Body of pancreas (tissue), 4 donors: ENCODE measurements around the gene PLCD3. TPM values are rescaled to one million over a fixed set of nuclear protein-coding genes. Genes with fewer than 3 reads are reported as not detected.

Source experiments
- ATAC-seq: fragments of 150-250 bp; one replicate; pipeline ENCODE4 v1.9.1; 2016
- DNase-seq, 4 donors: peaks; one replicate each; pipeline ENCODE4 v3.0.0-alpha.2; 2019
- H3K27ac ChIP-seq, 4 donors: fragments of 200-600 bp; sonication (generic); 1 replicate in 3 of 4; 2 replicates in 1 of 4; pipeline versions ENCODE4 v1.5.1 to v1.6.1; 2016 to 2019; ENCODE audit warnings: mild to moderate bottlenecking in 1 of 4, mixed read lengths in 1 of 4, moderate library complexity in 1 of 4
- H3K27me3 ChIP-seq, 2 donors: fragments of 200-600 bp; sonication (generic); one replicate each; pipeline ENCODE4 v1.6.0; 2016; ENCODE audit warnings: mild to moderate bottlenecking in 1 of 2
- H3K36me3 ChIP-seq, 2 donors: fragments of 200-600 bp; sonication (generic); replicated peaks in 1 of 2; 2 replicates each; pipeline ENCODE4 v1.5.1; 2016; ENCODE audit warnings: low read depth in 2 of 2; ENCODE audit not compliant: insufficient read depth in 1 of 2
- H3K4me1 ChIP-seq: fragments of 200-600 bp; sonication (generic); one replicate; pipeline ENCODE4 v1.6.0; 2016
- H3K4me3 ChIP-seq, 2 donors: fragments of 200-600 bp; sonication (generic); 1 replicate in 1 of 2; 2 replicates in 1 of 2; pipeline ENCODE4 v1.5.1; 2016 to 2019
- H3K9me3 ChIP-seq, 3 donors: fragments of 200-600 bp; sonication (generic); 1 replicate in 2 of 3; 2 replicates in 1 of 3; pipeline ENCODE4 v1.5.1; 2016
- POLR2A ChIP-seq, 3 donors: fragments of 450-650 bp; IDR thresholded peaks; one replicate each; pipeline ENCODE4 v1.6.1; 2016; ENCODE audit warnings: antibody characterized with exemption in 3 of 3, mild to moderate bottlenecking in 2 of 3
- WGBS, 2 donors: methylation state at CpG; one replicate each; pipeline ENCODE4 v1.1.5; 2017; 5-methylcytosine and 5-hydroxymethylcytosine counted together
- intact Hi-C: fragments of 100-400 bp; cut with DNase I; formaldehyde crosslinking; loops from one replicate; pipeline ENCODE4 v1.15.1; 2023
- total RNA-seq, 2 donors: library from RNA; depleted of rRNA; stranded (reverse); fragments of >200 nt; gene quantifications; one replicate each; pipeline ENCODE4 v1.1.0, GENCODE V29; 2016
- TF ChIP-seq, protein P1 (sequence below), 7 experiments: fragments of 450-650 bp in 4 of 7; fragments of 200-600 bp in 3 of 7; sonication (generic) in 3 of 7; IDR thresholded peaks; one replicate each; pipeline ENCODE4 v1.5.1; 2016 to 2019; ENCODE audit warnings: antibody characterized with exemption in 7 of 7

Gene PLCD3
- total RNA-seq, 2 donors from 2014 or later, result 5.4 to 23.4 TPM

GRCh38 chr17:45088741-45089140 is 43.6 kb downstream of the PLCD3 start:
- Histone ChIP-seq H3K4me1 (peaks cover 12% of the 10 kb centered on the region), H3K9me3 (no peaks in the 10 kb centered on the region), H3K27me3 (no peaks in the 10 kb centered on the region), H3K4me3 (no peak overlapping the region), H3K27ac (no peak overlapping the region), H3K36me3 (peaks cover 0 to 27% of the 10 kb centered on the region in 2 donors)
- intact Hi-C loops, result no loop called here
- 92 to 98% methylated on average over 3 of the region's 3 CpGs for WGBS, 2 donors
- no peak for TF ChIP-seq POLR2A (IDR thresholded peaks at IDR 0.05)
- TF ChIP-seq, protein P1, sequence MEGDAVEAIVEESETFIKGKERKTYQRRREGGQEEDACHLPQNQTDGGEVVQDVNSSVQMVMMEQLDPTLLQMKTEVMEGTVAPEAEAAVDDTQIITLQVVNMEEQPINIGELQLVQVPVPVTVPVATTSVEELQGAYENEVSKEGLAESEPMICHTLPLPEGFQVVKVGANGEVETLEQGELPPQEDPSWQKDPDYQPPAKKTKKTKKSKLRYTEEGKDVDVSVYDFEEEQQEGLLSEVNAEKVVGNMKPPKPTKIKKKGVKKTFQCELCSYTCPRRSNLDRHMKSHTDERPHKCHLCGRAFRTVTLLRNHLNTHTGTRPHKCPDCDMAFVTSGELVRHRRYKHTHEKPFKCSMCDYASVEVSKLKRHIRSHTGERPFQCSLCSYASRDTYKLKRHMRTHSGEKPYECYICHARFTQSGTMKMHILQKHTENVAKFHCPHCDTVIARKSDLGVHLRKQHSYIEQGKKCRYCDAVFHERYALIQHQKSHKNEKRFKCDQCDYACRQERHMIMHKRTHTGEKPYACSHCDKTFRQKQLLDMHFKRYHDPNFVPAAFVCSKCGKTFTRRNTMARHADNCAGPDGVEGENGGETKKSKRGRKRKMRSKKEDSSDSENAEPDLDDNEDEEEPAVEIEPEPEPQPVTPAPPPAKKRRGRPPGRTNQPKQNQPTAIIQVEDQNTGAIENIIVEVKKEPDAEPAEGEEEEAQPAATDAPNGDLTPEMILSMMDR (IDR thresholded peaks at IDR 0.05), result no peak
- DNase-seq (no peak), ATAC-seq (no peak)

DNA sequence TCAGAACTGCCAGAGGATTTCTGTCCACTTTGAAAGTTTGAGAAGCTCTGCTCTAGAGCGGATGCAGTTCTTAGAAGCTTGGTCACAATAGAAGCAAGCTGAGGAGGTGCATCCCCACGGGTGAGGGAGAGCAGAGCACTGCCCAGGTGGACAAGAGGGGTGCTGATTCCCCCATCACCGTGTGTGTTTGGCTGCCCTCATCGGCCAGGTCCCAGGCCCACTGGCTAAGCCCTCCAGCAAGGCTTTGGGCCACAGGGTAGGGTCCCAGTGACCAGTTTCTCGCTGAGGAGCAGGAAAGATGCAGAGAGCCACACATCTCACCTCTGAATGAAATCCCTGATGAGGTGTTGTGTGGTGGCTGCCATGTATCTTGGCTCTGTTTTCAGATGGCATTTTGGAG is 44.3 kb downstream of the PLCD3 start:
- ATAC-seq (no peak), DNase-seq (no peak)
- Histone ChIP-seq H3K27ac (no peak overlapping the region), H3K4me1 (peaks cover 5% of the 10 kb centered on the region), H3K27me3 (no peaks in the 10 kb centered on the region), H3K9me3 (no peaks in the 10 kb centered on the region), H3K4me3 (no peak overlapping the region), H3K36me3 (peaks cover 0 to 31% of the 10 kb centered on the region in 2 donors)
- intact Hi-C loops, result no loop called here
- TF ChIP-seq POLR2A (IDR thresholded peaks at IDR 0.05), result no peak
- TF ChIP-seq, protein P1 (IDR thresholded peaks at IDR 0.05), result no peak
- 89 to 94% methylated on average over 5 of the region's 5 CpGs for WGBS, 2 donors

DNA sequence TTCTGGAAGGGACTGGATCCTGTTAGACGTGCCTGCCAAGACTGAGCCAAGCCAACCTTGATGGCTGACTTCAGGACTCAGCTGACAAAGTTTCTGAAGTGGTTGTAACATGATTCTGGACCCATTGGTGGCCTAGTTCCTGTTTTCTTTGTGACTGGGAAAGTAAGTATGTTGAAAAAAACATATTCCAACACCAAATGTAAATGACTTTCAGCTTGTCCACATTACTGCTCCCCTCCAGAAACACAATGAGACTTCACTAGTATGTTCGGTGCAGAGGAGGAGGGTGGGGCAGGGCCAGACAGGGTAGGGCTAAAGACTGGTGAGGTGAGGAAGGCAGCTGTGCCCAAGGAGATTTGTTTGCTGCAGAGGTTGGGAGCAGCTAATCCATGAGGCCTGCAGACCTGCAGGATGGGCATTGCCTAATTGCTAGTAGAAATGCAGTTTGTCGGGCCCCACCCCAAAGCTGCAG is 44.8 kb downstream of the PLCD3 start:
- H3K9me3 ChIP-seq, result no peaks in the 10 kb centered on the region
- 79% methylated on average over 3 of the region's 3 CpGs for WGBS, 2 donors
- peaks cover under 1% of the 10 kb centered on the region for H3K4me1 ChIP-seq
- H3K36me3 ChIP-seq, result peaks cover 3 to 34% of the 10 kb centered on the region in 2 donors
- no peak overlapping the region for H3K27ac ChIP-seq
- DNase-seq, result no peak
- no peaks in the 10 kb centered on the region for H3K27me3 ChIP-seq
- intact Hi-C loops, result no loop called here
- no peak for ATAC-seq
- TF ChIP-seq, protein P1 (IDR thresholded peaks at IDR 0.05), result no peak
- no peak for TF ChIP-seq POLR2A (IDR thresholded peaks at IDR 0.05)
- H3K4me3 ChIP-seq, result no peak overlapping the region

DNA sequence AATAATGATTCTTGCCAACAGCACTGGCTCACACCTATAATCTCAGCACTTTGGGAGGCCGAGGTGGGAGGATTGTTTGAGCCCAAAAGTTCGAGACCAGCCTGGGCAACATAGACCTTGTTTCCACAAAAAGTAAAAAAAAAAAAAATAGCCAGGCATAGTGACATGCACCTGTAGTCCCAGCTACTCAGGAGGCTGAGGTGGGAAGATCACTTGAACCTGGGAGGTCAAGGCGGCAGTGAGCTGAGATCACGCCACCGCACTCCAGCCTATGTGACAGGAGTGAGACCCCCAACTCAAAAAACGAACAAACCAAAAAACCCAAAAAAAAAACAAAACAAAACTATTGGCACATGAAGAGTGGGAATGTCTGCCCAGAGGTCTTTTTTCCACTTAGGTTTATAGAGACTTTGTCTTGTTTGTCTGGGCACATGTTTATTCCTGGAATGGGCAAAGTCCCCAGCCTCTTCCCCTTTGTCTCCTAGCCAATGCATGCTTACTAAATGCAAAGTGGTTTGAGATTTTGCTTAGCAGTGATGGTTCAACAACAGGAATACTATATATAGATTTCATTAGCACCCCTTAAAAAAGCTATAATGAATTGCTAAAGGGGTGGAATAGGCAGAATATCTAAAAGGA is 45.3 kb downstream of the PLCD3 start:
- Histone ChIP-seq H3K36me3 (peaks cover 8 to 40% of the 10 kb centered on the region in 2 donors), H3K27ac (no peak overlapping the region), H3K4me1 (no peaks in the 10 kb centered on the region), H3K27me3 (no peaks in the 10 kb centered on the region), H3K9me3 (no peaks in the 10 kb centered on the region), H3K4me3 (no peak overlapping the region)
- ATAC-seq (no peak), DNase-seq (no peak)
- WGBS, 2 donors, result 92% methylated on average over 6 of the region's 6 CpGs
- no peak for TF ChIP-seq POLR2A (IDR thresholded peaks at IDR 0.05)
- TF ChIP-seq, protein P1 (IDR thresholded peaks at IDR 0.05), result no peak
- intact Hi-C loops, result no loop called here

DNA sequence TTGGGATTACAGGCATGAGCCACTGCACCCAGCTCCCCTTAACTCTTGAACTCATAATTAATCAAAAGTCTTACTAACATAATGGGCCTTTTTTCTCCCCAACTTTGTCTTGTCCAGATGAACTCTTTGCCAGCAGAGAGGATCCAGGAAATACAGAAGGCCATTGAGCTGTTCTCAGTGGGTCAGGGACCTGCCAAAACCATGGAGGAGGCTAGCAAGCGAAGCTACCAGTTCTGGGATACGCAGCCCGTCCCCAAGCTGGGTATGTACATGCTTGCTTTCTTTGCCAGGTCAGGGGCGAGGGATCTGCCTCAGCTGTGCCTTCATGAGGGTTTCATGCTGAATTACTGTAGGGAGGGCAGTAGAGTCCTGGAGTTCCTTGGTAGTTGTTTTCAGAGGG is 45.9 kb downstream of the PLCD3 start:
- 96% methylated on average over 4 of the region's 4 CpGs for WGBS, 2 donors
- no peak overlapping the region for H3K27ac ChIP-seq
- ATAC-seq, result no peak
- H3K9me3 ChIP-seq, result no peaks in the 10 kb centered on the region
- TF ChIP-seq, protein P1 (IDR thresholded peaks at IDR 0.05), result no peak
- TF ChIP-seq POLR2A (IDR thresholded peaks at IDR 0.05), result no peak
- no peak for DNase-seq
- intact Hi-C loops, result no loop called here
- H3K4me1 ChIP-seq, result no peaks in the 10 kb centered on the region
- no peak overlapping the region for H3K4me3 ChIP-seq
- peaks cover 9 to 44% of the 10 kb centered on the region in 2 donors for H3K36me3 ChIP-seq
- no peaks in the 10 kb centered on the region for H3K27me3 ChIP-seq
